GM18520 (cell line): ENCODE results near the gene CRIM1.
"Not testable (repeated sequence)": the region's sequence is repeated elsewhere in the genome, so short reads cannot be mapped to it uniquely, and the experiment has no call there.

Source experiments
- ATAC-seq: cut with Tn5 transposase; IDR thresholded peaks from one replicate; pipeline ENCODE4 v1.9.1; 2021; ENCODE audit not compliant: unreplicated experiment

The CRIM1 gene, protein sequence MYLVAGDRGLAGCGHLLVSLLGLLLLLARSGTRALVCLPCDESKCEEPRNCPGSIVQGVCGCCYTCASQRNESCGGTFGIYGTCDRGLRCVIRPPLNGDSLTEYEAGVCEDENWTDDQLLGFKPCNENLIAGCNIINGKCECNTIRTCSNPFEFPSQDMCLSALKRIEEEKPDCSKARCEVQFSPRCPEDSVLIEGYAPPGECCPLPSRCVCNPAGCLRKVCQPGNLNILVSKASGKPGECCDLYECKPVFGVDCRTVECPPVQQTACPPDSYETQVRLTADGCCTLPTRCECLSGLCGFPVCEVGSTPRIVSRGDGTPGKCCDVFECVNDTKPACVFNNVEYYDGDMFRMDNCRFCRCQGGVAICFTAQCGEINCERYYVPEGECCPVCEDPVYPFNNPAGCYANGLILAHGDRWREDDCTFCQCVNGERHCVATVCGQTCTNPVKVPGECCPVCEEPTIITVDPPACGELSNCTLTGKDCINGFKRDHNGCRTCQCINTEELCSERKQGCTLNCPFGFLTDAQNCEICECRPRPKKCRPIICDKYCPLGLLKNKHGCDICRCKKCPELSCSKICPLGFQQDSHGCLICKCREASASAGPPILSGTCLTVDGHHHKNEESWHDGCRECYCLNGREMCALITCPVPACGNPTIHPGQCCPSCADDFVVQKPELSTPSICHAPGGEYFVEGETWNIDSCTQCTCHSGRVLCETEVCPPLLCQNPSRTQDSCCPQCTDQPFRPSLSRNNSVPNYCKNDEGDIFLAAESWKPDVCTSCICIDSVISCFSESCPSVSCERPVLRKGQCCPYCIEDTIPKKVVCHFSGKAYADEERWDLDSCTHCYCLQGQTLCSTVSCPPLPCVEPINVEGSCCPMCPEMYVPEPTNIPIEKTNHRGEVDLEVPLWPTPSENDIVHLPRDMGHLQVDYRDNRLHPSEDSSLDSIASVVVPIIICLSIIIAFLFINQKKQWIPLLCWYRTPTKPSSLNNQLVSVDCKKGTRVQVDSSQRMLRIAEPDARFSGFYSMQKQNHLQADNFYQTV

DNA sequence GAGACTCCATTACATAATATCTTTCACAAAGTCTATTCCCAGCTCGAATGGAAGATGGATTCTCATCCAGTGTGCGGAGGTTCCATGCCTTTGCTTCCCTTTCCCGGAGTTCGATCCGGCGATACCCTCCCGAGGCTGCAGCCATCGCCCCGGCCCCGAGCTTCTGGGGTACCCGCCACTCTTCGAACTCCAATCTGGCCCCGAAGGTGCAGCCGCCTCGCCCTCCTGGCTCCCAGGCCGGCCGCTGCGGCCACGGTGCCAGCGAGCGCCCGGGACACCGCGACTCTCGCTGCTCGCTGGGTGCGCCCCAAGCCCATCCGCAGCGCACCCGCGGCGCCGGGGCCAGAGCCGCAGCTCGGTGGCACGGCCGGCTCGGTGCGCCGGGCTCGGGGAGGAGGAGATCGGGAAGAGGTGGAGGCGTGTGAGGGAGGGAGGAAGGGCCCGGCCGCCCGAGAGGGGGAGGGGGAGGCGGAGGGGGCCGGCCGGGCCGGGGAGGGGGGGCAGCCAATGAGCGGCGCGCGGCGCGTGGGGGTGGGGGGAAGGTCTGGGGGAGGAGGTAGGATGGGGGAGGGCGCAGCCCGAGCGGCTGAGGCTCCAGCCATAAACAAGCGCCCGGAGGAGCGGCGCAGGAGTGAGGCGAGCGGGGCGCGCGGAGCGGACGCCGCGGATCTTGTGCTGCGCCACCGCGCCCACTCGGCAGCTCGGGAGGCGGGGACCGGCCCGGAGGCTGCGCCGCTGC is at the start of gene CRIM1:
Gene CRIM1 (plus strand): TSS at position 628 of the 739 bp plus-strand sequence. CDS start 515 bp downstream, outside the sequence.
- peak; percentile 26 for ATAC-seq

- ATAC-seq: no peak
Observed at GRCh38 chr2:36307441-36307840, 48.1 kb upstream of the CRIM1 start.

- not testable (repeated sequence) for ATAC-seq
Observed at GRCh38 chr2:36310444-36310843, 45.1 kb upstream of the CRIM1 start.

DNA sequence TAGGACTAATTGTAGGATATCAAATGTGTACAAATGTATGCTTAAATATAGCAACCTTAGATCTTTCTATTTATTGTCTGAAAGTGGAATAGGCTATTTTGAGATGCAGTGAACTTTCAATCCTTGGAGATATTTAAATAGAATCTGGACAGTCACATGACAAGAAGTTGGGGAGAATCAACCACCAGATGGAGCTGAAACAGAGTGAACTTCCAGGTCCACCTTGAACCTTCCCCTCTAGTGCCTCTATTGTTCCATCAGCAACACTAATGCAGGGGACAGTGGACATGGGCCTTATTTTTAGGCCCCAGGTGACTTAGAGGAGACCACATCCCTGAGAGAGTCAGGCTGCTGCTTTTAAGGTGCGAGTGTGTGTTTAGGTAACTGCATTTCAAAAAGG is 37.0 kb upstream of the CRIM1 start:
- ATAC-seq: no peak

DNA sequence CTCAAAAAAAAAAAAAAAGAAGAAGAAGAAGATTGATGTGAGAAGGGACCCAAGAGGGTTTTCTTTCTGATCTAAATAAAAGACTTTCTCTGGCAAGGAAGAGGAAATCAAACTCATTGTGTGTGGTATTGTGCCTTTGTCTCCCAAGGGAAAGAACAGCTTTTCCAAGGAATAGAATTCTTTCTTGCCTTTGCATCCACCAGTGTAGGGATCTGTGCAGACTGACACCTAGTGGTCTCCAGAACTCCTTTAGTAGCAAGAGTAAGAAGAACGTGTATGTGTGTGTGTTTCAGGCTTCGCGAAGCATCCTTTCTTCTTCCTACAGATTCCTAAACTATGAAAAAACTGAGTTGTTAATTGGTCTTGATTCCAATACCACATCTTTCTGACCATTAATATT is 33.5 kb upstream of the CRIM1 start:
- no peak for ATAC-seq

GRCh38 chr2:36326286-36326685 is 29.3 kb upstream of the CRIM1 start:
- no peak for ATAC-seq

DNA sequence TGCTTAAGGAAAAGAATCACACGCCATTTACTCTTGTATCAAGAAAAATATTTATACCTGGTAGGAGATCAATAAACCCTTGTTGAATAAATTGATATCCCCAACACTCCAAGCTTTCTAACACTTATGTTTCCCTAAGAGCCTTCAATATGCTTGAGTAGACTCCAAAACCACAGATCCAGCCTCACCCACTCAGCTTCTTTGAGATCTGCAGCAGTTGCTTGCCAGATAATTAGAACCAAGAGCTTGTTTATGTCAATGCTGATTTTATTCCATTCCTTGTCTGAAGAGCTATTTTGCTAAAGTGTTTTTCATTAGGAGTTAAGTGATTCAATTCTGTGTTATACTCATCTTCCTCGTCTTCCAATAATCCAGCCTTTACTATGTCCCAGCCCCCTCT is 26.3 kb upstream of the CRIM1 start:
- ATAC-seq: no peak

DNA sequence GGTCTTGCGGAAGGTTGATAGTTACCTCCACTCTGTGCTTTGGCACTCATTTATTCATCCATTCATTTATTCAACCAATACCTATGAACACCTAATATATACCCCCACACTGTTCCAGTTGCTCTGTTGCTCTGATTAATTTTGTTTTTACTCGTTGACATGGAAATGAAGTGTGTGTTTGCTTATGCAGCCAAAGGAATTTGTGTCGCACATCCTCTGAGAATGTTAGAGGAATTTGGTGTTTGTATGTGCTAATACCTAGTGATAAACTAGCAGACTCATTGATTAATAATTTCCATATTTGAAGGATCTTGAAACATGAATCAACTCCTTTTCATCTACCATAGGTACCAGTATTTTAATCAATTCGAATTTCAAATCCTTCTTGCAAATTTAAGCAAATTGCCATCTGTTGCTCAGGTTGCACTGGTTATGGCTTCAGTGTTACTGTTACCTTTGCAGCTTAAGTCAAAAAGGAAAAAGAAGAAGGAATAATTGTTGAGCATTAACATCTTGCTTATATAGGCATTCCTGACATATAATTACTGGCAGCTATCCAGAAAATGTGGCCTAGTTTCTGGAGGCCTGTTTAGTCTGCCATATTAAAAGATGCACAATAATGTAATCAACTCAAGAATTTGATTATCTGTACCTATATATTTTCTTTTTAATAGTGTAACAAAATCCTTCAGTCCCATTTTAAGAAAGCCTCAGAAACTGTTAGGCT is 25.7 kb upstream of the CRIM1 start:
- ATAC-seq: no peak

GRCh38 chr2:36330473-36331395 is 24.8 kb upstream of the CRIM1 start:
- ATAC-seq: no peak

DNA sequence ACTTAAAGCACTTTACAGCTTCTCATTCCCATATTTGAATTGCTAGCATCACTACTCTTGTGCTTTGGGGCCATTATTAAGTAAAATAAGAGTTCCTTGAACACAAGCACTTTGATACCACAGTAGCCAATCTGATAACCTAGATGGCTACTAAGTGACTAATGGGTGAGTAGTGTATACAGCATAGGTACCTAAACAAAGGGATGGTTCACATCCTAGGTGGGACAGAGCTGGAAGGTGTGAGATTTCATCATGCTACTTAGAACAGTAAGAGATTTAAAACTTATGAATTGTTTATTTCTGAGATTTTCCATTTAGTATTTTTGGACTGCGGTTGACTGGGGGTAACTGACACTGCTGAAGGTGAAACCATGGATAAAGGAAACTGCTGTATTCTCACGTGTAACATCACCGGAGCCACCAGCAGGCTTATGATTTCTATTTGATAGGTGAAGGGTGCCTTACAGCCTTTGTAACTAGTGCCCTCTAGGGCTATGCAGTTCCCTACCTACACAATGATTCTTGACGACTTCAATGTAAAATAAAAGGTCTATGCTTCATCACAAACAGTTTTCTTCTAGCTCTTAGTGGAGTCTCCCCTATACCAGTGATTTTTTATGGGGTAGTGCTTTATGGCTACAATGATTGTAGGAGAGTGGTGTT is 22.1 kb upstream of the CRIM1 start:
- no peak for ATAC-seq

DNA sequence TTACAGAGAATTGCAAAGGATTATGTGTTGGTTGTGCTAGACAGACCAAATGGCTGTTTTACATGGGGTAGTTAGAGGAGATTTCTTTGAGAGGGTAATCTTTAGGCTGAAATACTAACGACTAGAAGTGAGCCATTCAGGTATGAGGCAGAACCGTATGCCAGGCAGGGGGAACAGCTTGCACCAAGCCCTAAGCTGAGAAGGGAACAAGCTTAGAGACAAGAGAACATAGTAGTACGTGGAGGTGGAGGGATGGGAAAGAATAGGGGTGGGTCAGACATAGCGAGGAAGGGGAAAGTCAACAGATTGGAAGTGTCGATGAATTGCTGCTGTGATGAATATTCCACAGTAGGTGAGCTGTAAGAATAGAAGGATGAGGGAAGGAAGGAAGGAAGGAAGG is 20.0 kb upstream of the CRIM1 start:
- no peak for ATAC-seq

GRCh38 chr2:36336321-36336720 is 19.3 kb upstream of the CRIM1 start:
- ATAC-seq: no peak

DNA sequence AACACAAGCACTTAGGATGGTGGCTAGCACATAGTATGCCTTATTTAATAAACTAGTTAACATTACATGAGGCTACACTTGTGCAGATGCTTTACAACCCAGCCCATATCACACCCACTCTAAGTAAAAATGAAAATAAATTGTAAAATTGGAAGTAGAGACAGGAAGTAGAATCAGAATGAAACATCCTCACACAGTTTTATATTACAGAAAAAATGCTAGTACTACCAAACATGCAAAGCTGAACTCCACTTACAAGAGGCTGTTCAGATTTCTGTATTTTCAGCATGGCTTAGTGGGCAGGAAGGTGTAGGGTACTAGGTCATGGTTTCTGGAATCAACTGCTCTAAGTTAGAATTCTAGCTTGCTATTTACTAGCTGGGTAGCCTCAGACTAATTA is 18.2 kb upstream of the CRIM1 start:
- peak; percentile 72 for ATAC-seq

GRCh38 chr2:36338124-36338826 is 17.3 kb upstream of the CRIM1 start:
- no peak for ATAC-seq

DNA sequence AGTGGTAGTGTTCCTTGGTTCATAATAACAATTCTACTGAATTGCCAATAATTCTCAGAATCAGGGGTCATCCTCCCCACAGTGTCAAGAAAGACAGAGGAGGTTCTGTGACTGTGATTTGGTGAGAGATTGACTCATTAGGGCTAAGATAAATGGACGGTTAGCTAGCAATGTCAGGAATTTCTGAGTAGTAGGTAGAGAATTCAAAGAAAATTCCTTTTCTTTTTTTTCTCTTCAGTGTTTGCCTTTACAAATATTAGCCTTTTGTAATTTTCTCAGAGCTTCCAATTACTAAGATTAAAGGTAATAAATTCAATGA is 16.8 kb upstream of the CRIM1 start:
- ATAC-seq: no peak

DNA sequence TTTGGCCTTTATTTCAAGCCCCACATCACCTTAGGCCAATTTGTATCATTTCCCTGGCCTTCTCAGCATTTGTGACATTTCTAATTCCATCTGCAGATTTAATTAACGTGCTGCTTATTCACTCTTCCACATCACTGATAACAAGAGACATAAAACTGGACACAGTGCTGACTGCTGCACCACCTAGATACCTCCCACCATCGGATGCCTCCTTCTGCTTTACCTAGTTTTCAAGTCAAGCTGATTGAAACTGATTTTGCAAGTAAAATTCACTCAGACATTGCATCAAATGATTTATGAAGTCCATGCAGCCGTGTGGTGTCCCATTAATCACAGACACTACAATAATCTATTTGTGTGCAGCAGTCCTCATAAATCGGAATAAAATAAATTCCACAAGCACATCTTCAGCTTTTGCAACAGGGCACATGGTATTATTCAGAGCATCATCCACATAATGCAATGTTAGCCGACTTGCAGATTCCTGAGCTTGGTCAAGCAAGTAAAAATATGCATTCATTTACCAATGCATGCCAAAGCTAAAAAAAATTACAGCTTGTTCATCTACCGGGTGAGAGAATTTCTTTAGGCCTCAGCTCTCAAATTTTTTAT is 15.9 kb upstream of the CRIM1 start:
- ATAC-seq: no peak

DNA sequence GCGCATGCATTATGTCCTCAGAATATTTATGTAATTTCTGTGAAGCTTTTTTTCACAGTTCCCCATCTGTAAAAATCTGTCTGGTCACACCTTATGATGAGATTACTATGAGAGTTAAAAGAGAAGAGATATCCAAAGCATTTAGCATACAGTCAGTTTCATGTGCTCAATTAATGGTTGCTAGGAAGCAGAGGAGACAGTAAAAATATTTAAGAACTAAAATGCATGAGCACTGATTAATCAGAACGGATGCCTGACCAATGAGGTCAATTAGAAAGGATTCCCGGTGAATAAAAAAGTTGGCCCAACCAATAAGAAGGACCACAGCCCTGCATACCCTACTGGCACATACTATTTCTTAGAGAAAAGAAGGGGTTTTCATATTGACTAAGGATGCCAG is 12.0 kb upstream of the CRIM1 start:
- ATAC-seq: no peak

- no peak for ATAC-seq
Observed at GRCh38 chr2:36348721-36349120, 6.9 kb upstream of the CRIM1 start.
